Measurements from ENCODE around the gene PRSS50.

Gene PRSS50

GRCh38 chr3:46725621-46726314 is 8.1 kb upstream of the PRSS50 start:
- DNase-seq (ENCODE audit: low read depth in 2 of 2): no peak

- DNase-seq (ENCODE audit: low read depth in 2 of 2): no peak
Measured at GRCh38 chr3:46724424-46724823, 6.8 kb upstream of the PRSS50 start.

DNA sequence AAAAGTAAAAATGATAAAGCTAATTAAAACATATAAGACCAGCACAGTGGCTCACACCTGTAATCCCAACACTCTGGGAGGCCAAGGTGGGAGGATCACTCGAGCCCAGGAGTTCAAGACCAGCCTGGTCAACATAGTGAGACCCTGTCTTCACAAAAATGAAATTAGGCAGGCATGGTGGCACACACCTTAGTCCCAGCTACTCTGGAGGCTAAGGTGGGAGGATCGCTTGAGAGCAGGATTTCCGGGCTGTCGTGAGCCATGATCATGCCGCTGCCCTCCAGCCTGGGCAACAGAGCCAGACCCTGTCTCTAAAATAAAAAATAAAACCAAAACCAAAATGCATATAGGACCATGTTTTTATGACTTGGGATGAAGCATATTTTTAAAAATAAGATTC is 4.8 kb upstream of the PRSS50 start:
- no peak for DNase-seq (ENCODE audit: low read depth in 2 of 2)

- DNase-seq (ENCODE audit: low read depth in 2 of 2): no peak
Measured at GRCh38 chr3:46721009-46721408, 3.3 kb upstream of the PRSS50 start.

GRCh38 chr3:46719735-46720271 is 2.1 kb upstream of the PRSS50 start:
- no peak for DNase-seq (ENCODE audit: low read depth in 2 of 2)

GRCh38 chr3:46719044-46719565 is 1.4 kb upstream of the PRSS50 start:
- DNase-seq (ENCODE audit: low read depth in 2 of 2): no peak

GRCh38 chr3:46716461-46717441 is 918 bp downstream of the PRSS50 start:
- no peak for DNase-seq (ENCODE audit: low read depth in 2 of 2)

- DNase-seq (ENCODE audit: low read depth in 2 of 2): no peak
Measured at GRCh38 chr3:46715507-46716175, 2.0 kb downstream of the PRSS50 start.

DNA sequence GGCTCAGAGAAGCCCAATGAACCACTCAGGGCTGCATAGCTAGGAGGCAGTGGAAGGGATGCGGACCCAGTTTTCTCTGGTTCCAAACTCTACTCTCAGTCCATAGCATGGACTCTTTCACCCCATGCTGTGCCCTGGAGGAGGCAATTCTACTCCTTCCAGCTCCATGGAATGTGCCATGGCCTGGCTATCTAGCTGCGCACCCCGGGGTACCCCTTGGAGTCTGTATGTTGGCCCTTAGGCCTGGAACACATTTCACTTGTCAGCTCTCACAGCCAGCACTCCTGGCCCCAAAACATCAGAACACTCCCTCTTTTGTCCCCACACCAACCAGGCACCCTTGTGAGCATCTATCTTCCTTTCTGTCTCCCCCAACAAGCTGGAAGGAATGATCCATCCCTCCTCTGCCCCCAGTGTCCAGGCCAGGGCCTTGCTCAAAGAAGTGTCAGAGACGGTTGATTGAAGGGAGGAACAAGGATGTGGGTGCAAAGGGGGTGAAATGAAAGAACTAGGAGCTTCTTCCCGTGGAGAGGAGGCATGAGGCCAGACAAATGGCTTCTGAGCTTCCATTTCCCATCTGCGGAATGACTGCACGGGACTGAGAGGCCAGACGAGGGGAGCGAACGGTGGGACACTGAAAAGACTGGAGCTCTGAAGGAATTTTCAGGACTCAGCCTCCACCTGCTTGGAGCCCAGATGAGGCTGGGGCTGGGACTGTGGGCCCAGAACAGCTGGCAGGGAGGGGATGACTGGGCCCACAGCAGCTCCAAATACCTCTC is 2.8 kb downstream of the PRSS50 start:
- no peak for DNase-seq (ENCODE audit: low read depth in 2 of 2)

GRCh38 chr3:46713898-46714552 is 3.6 kb downstream of the PRSS50 start:
- DNase-seq (ENCODE audit: low read depth in 2 of 2): no peak

DNA sequence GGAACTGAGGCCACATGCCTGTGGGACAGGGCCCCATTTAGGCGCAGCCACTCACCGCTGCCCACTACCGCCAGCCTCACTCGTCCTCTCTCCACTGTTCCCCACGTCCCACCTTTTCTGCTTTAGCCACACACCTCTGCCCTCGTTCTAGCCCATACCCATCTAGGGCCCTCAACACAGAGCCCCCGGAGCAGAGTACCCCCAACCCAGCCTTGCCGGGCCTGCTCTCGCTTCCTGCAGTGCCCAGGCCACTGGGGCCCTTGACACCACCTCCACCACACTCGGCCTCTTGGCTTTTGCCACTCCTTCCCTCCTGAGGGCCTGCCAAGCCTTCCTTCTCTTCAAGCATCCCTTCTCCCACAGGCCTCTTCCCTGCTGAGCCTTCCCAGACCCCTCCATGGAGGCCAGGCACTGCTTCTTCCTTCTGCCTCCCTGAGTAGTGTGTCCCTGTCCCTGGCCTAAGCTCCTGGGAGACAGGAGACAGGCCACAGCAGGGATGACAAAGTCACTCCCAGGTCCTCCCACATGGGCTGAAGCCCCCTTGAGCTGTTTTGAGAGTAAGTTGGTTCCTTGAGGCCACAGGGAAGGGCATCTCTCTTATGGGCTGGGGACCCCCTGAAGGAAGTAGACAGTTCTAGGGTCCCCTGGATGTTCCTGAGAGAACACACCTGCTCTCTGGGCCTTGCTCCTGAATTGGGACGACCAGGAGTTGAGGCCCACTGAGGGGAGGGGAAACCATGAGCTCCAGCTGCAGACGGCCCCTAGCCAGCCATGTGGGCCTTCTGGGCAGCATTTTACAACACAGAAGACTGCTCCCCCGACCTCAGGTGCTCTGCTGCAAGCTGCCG is 4.4 kb downstream of the PRSS50 start:
- DNase-seq (ENCODE audit: low read depth in 2 of 2): no peak

DNA sequence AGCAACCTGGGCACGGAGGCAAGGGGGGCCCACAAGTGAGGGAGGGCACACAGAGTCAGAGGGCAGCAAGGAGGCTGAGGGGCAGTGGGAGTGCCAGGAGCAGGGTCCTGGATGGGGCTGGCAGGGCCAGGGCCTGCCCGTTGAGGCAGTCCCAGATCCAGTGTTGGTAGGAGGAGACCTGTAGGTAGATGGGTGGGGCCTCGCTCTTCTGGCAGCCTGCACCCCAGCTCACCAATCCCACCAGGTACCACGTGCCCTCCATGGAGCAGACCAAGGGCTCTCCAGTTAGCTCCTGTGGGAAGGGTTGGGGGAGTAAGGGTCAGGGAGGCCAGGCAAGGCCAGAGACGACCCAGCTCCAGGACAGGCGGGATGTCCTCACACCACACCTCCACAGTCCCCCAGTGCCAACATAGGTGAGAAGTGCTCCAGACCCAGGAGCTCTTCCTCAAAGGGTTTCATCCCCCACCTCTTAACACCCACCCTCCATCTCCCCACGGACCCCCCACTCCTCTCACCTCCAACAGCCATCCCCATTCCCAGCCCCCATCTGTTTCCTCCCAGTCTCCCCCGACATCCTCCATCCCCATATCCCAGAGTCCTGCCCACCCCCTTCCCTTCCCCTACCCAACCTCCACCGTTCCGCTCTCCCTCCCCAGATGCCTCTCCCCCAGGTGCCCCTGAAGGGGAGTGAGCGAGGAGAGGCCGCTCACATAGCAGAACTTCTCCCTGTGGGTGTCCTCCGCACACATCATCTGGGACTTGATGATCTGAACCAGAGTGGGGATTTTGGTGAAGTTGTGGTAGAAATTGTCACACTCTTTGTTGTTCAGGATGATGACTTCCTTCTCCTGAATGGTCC is 5.2 kb downstream of the PRSS50 start:
- no peak for DNase-seq (ENCODE audit: low read depth in 2 of 2)

GRCh38 chr3:46711760-46712159 is 5.9 kb downstream of the PRSS50 start:
- no peak for DNase-seq (ENCODE audit: low read depth in 2 of 2)

- no peak for DNase-seq (ENCODE audit: low read depth in 2 of 2)
Measured at GRCh38 chr3:46711305-46711704, 6.4 kb downstream of the PRSS50 start.

GRCh38 chr3:46710671-46711295 is 6.9 kb downstream of the PRSS50 start:
- DNase-seq (ENCODE audit: low read depth in 2 of 2): no peak

- DNase-seq (ENCODE audit: low read depth in 2 of 2): no peak
Measured at GRCh38 chr3:46710229-46710628, 7.4 kb downstream of the PRSS50 start.

- DNase-seq (ENCODE audit: low read depth in 2 of 2): no peak
Measured at GRCh38 chr3:46709721-46710120, 7.9 kb downstream of the PRSS50 start.

- no peak for DNase-seq (ENCODE audit: low read depth in 2 of 2)
Measured at GRCh38 chr3:46709157-46709654, 8.5 kb downstream of the PRSS50 start.

All from stimulated activated CD4-positive, alpha-beta T cell treated with anti-CD3 and anti-CD28 coated beads, Interleukin-1b, Interleukin-23, amount 100 ng/mL, for 1 hour (primary cell).